GM23338 (cell line): ENCODE data around the gene ABHD5. TPM values are rescaled to one million over a fixed set of nuclear protein-coding genes. Genes with fewer than 3 reads are reported as not detected.

Experiments
- ATAC-seq: fragments of 200-7000 bp; cut with Tn5 transposase; 3 replicates; pipeline ENCODE4 v1.9.1; 2020
- DNase-seq: peaks from one replicate; pipeline ENCODE4 v3.0.0-alpha.2; 2015; ENCODE audit warnings: low spot score
- H2AFZ ChIP-seq: fragments of 200-600 bp; sonication (generic); 2 replicates; pipeline ENCODE4 v1.8.0; 2016; ENCODE audit warnings: antibody characterized with exemption, mild to moderate bottlenecking, moderate library complexity
- H3F3A ChIP-seq: fragments of 200-600 bp; sonication (generic); replicated peaks from 2 replicates; pipeline ENCODE4 v1.8.0; 2017; ENCODE audit warnings: antibody characterized with exemption, mixed run types, low read depth
- H3K27ac ChIP-seq: fragments of 200-600 bp; sonication (generic); 2 replicates; pipeline ENCODE4 v1.6.1; 2016; ENCODE audit warnings: low read depth
- H3K27me3 ChIP-seq: fragments of 200-600 bp; sonication (generic); 2 replicates; pipeline ENCODE4 v1.8.0; 2016; ENCODE audit warnings: mild to moderate bottlenecking, mixed run types, moderate library complexity; ENCODE audit not compliant: insufficient read depth
- H3K36me3 ChIP-seq: fragments of 200-600 bp; sonication (generic); 2 replicates; pipeline ENCODE4 v1.8.0; 2016; ENCODE audit warnings: mild to moderate bottlenecking; ENCODE audit not compliant: insufficient read depth
- H3K4me1 ChIP-seq: fragments of 200-600 bp; sonication (generic); 2 replicates; pipeline ENCODE4 v1.8.0; 2016; ENCODE audit warnings: mild to moderate bottlenecking, moderate library complexity; ENCODE audit not compliant: insufficient read depth
- H3K4me2 ChIP-seq: fragments of 200-600 bp; sonication (generic); 2 replicates; pipeline ENCODE4 v1.7.1; 2017; ENCODE audit warnings: mixed run types
- H3K4me3 ChIP-seq: fragments of 200-600 bp; sonication (generic); 2 replicates; pipeline ENCODE4 v1.6.1; 2016; ENCODE audit warnings: mixed run types
- H3K79me2 ChIP-seq: fragments of 200-600 bp; sonication (generic); replicated peaks from 2 replicates; pipeline ENCODE4 v1.8.0; 2017; ENCODE audit warnings: mild to moderate bottlenecking; ENCODE audit not compliant: insufficient read depth
- H3K9me2 ChIP-seq: fragments of 200-600 bp; sonication (generic); 2 replicates; pipeline ENCODE4 v1.8.0; 2017; ENCODE audit not compliant: insufficient read depth
- H4K20me1 ChIP-seq: fragments of 200-600 bp; sonication (generic); replicated peaks from 2 replicates; pipeline ENCODE4 v1.8.0; 2017; ENCODE audit warnings: mild to moderate bottlenecking; ENCODE audit not compliant: insufficient read depth
- H3K27ac Mint-ChIP-seq: 2 replicates; pipeline ENCODE4 v1.8.0; 2020; ENCODE audit warnings: inconsistent platforms, mild to moderate bottlenecking, moderate library complexity, mixed read lengths
- H3K27me3 Mint-ChIP-seq: 3 replicates; pipeline ENCODE4 v1.8.0; 2022; ENCODE audit warnings: low read depth, mild to moderate bottlenecking, moderate library complexity, mixed read lengths, inconsistent platforms; ENCODE audit not compliant: insufficient read depth, poor library complexity
- H3K36me3 Mint-ChIP-seq: 3 replicates; pipeline ENCODE4 v1.8.0; 2021; ENCODE audit warnings: low read depth, mild to moderate bottlenecking, inconsistent platforms, moderate library complexity, mixed read lengths
- H3K4me1 Mint-ChIP-seq: 3 replicates; pipeline ENCODE4 v1.8.0; 2020; ENCODE audit warnings: mild to moderate bottlenecking, inconsistent platforms, mixed read lengths
- H3K4me3 Mint-ChIP-seq: 3 replicates; pipeline ENCODE4 v1.8.0; 2021; ENCODE audit warnings: moderate library complexity, mild to moderate bottlenecking, inconsistent platforms, mixed read lengths
- H3K9me3 Mint-ChIP-seq: 3 replicates; pipeline ENCODE4 v1.8.0; 2020; ENCODE audit warnings: moderate library complexity, mild to moderate bottlenecking, inconsistent platforms, mixed read lengths
- EZH2 ChIP-seq: fragments of 200-600 bp; sonication (generic); IDR thresholded peaks from one replicate; pipeline ENCODE4 v1.8.0; 2017; ENCODE audit warnings: antibody characterized with exemption, mild to moderate bottlenecking, low read depth; ENCODE audit not compliant: unreplicated experiment
- NANOG ChIP-seq: IDR thresholded peaks from 2 replicates; pipeline ENCODE4 v1.6.1; 2016; ENCODE audit warnings: antibody characterized with exemption, borderline replicate concordance
- POLR2AphosphoS5 ChIP-seq: IDR thresholded peaks from 2 replicates; pipeline ENCODE4 v1.6.1; 2016; ENCODE audit warnings: antibody characterized with exemption, low read depth
- STAT1 ChIP-seq: IDR thresholded peaks from one replicate; pipeline ENCODE4 v1.6.1; 2016; ENCODE audit warnings: antibody characterized with exemption; ENCODE audit not compliant: unreplicated experiment
- ZNF114 ChIP-seq: fragments of 250-450 bp; sonication (Bioruptor Pico); IDR thresholded peaks from 2 replicates; pipeline ENCODE4 v1.5.0; 2020; ENCODE audit warnings: mild to moderate bottlenecking, moderate library complexity
- ZNF331 ChIP-seq: fragments of 250-450 bp; sonication (Bioruptor Pico); IDR thresholded peaks from 2 replicates; pipeline ENCODE4 v1.5.0; 2020; ENCODE audit warnings: low read depth, mild to moderate bottlenecking, moderate library complexity
- polyA plus RNA-seq: library from polyadenylated mRNA; unstranded; fragments of >200 nt; fragmentation: Nextera tagmentation; extraction: Ambion mirVana; gene quantifications from 2 replicates; pipeline ENCODE4 v1.2.1, GENCODE V29; 2016
- total RNA-seq: library from RNA; depleted of rRNA; stranded (reverse); fragments of >200 nt; shearing (Covaris generic); gene quantifications from 2 replicates; pipeline ENCODE4 v1.2.3, GENCODE V29; 2014
- TF ChIP-seq, protein P1 (sequence below): fragments of 250-450 bp; sonication (Bioruptor Pico); IDR thresholded peaks from 2 replicates; pipeline ENCODE4 v1.5.0; 2020; ENCODE audit warnings: mild to moderate bottlenecking, moderate library complexity
- TF ChIP-seq, protein P2 (sequence below), 2 experiments: fragments of 200-600 bp in 1 of 2; sonication (generic) in 1 of 2; conservative IDR thresholded peaks; 2 replicates each; pipeline versions ENCODE4 v1.5.1 to v1.6.1; 2016 to 2017; ENCODE audit warnings: antibody characterized with exemption in 2 of 2, low read depth in 2 of 2, mild to moderate bottlenecking in 2 of 2, moderate library complexity in 1 of 2

Gene ABHD5
- total and polyA plus RNA-seq, 2 experiments from 2014 or later: 12.1 to 12.3 TPM

GRCh38 chr3:43759938-43760337 is 69.2 kb downstream of the ABHD5 start (continued):
- TF ChIP-seq, protein P1, sequence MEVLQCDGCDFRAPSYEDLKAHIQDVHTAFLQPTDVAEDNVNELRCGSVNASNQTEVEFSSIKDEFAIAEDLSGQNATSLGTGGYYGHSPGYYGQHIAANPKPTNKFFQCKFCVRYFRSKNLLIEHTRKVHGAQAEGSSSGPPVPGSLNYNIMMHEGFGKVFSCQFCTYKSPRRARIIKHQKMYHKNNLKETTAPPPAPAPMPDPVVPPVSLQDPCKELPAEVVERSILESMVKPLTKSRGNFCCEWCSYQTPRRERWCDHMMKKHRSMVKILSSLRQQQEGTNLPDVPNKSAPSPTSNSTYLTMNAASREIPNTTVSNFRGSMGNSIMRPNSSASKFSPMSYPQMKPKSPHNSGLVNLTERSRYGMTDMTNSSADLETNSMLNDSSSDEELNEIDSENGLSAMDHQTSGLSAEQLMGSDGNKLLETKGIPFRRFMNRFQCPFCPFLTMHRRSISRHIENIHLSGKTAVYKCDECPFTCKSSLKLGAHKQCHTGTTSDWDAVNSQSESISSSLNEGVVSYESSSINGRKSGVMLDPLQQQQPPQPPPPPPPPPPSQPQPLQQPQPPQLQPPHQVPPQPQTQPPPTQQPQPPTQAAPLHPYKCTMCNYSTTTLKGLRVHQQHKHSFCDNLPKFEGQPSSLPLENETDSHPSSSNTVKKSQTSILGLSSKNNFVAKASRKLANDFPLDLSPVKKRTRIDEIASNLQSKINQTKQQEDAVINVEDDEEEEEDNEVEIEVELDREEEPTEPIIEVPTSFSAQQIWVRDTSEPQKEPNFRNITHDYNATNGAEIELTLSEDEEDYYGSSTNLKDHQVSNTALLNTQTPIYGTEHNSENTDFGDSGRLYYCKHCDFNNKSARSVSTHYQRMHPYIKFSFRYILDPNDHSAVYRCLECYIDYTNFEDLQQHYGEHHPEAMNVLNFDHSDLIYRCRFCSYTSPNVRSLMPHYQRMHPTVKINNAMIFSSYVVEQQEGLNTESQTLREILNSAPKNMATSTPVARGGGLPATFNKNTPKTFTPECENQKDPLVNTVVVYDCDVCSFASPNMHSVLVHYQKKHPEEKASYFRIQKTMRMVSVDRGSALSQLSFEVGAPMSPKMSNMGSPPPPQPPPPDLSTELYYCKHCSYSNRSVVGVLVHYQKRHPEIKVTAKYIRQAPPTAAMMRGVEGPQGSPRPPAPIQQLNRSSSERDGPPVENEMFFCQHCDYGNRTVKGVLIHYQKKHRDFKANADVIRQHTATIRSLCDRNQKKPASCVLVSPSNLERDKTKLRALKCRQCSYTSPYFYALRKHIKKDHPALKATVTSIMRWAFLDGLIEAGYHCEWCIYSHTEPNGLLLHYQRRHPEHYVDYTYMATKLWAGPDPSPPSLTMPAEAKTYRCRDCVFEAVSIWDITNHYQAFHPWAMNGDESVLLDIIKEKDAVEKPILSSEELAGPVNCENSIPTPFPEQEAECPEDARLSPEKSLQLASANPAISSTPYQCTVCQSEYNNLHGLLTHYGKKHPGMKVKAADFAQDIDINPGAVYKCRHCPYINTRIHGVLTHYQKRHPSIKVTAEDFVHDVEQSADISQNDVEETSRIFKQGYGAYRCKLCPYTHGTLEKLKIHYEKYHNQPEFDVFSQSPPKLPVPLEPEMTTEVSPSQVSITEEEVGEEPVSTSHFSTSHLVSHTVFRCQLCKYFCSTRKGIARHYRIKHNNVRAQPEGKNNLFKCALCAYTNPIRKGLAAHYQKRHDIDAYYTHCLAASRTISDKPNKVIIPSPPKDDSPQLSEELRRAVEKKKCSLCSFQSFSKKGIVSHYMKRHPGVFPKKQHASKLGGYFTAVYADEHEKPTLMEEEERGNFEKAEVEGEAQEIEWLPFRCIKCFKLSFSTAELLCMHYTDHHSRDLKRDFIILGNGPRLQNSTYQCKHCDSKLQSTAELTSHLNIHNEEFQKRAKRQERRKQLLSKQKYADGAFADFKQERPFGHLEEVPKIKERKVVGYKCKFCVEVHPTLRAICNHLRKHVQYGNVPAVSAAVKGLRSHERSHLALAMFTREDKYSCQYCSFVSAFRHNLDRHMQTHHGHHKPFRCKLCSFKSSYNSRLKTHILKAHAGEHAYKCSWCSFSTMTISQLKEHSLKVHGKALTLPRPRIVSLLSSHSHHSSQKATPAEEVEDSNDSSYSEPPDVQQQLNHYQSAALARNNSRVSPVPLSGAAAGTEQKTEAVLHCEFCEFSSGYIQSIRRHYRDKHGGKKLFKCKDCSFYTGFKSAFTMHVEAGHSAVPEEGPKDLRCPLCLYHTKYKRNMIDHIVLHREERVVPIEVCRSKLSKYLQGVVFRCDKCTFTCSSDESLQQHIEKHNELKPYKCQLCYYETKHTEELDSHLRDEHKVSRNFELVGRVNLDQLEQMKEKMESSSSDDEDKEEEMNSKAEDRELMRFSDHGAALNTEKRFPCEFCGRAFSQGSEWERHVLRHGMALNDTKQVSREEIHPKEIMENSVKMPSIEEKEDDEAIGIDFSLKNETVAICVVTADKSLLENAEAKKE (CRISPR knock-in tag): no peak
- TF ChIP-seq STAT1 (no peak), ZNF114 (no peak), NANOG (no peak)

DNA sequence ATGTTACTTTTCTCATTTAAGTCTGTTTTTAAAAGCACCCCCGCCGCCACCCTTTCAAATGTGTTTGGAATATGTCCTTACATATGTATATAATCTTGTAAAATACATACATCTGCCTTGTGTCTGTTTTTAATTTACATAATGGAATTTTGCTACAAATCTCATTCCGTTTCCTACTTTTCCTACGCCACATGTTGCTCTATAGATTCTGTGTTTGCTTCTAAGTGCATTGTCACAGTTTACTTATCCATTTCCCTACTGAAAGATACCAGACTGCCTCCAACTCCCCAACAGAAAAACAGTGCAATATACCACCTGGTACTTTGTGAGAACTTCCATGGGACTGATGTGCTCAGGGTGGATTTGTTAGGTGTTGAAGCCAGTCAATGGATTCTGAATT is 70.2 kb downstream of the ABHD5 start:
- H3K4me1 ChIP-seq: peaks cover 5% of the 10 kb centered on the region; the same call in 1 of the 2 replicates
- Mint-ChIP-seq H3K4me1 (peaks cover 22% of the 10 kb centered on the region), H3K27ac (no peak overlapping the region), H3K27me3 (peaks cover 1% of the 10 kb centered on the region), H3K36me3 (no peaks in the 10 kb centered on the region), H3K4me3 (no peak overlapping the region), H3K9me3 (no peaks in the 10 kb centered on the region)
- H3K4me3 ChIP-seq: no peak overlapping the region
- no peak overlapping the region for H3K4me2 ChIP-seq
- H3K9me2 ChIP-seq: peaks cover 4% of the 10 kb centered on the region; the same call in 1 of the 2 replicates
- H3K27ac ChIP-seq: no peak overlapping the region
- H3K79me2 ChIP-seq: no peaks in the 10 kb centered on the region
- no peaks in the 10 kb centered on the region for H4K20me1 ChIP-seq
- no peak for TF ChIP-seq NANOG
- TF ChIP-seq POLR2AphosphoS5: no peak
- TF ChIP-seq STAT1: no peak
- TF ChIP-seq ZNF331: no peak
- TF ChIP-seq, protein P2, sequence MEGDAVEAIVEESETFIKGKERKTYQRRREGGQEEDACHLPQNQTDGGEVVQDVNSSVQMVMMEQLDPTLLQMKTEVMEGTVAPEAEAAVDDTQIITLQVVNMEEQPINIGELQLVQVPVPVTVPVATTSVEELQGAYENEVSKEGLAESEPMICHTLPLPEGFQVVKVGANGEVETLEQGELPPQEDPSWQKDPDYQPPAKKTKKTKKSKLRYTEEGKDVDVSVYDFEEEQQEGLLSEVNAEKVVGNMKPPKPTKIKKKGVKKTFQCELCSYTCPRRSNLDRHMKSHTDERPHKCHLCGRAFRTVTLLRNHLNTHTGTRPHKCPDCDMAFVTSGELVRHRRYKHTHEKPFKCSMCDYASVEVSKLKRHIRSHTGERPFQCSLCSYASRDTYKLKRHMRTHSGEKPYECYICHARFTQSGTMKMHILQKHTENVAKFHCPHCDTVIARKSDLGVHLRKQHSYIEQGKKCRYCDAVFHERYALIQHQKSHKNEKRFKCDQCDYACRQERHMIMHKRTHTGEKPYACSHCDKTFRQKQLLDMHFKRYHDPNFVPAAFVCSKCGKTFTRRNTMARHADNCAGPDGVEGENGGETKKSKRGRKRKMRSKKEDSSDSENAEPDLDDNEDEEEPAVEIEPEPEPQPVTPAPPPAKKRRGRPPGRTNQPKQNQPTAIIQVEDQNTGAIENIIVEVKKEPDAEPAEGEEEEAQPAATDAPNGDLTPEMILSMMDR (conservative IDR thresholded peaks at IDR 0.05; ENCODE audit: low read depth in 2 of 2): no peak
- TF ChIP-seq, protein P1 (CRISPR knock-in tag): no peak
- no peak for TF ChIP-seq EZH2
- DNase-seq (no peak), ATAC-seq (no peak)
- no peak overlapping the region for H2AFZ ChIP-seq
- H3K36me3 ChIP-seq: no peaks in the 10 kb centered on the region
- no peaks in the 10 kb centered on the region for H3K27me3 ChIP-seq
- no peaks in the 10 kb centered on the region for H3F3A ChIP-seq
